ENCODE measurements around the gene ADH4.

Gene ADH4

GRCh38 chr4:99154658-99155342 is 10.7 kb upstream of the ADH4 start:
- no peak for TF ChIP-seq CTCF (IDR thresholded peaks at IDR 0.05; ENCODE audit: insufficient read depth, missing control alignments)
- FAIRE-seq (no peak), DNase-seq (ENCODE audit: insufficient read length, low spot score) (no peak)

GRCh38 chr4:99151995-99152394 is 7.9 kb upstream of the ADH4 start:
- FAIRE-seq (no peak), DNase-seq (ENCODE audit: insufficient read length, low spot score) (no peak)
- no peak for TF ChIP-seq CTCF (IDR thresholded peaks at IDR 0.05; ENCODE audit: insufficient read depth, missing control alignments)

- DNase-seq (ENCODE audit: insufficient read length, low spot score): no peak
- no peak for TF ChIP-seq CTCF (IDR thresholded peaks at IDR 0.05; ENCODE audit: insufficient read depth, missing control alignments)
- no peak for FAIRE-seq
Measured at GRCh38 chr4:99151452-99151851, 7.4 kb upstream of the ADH4 start.

- FAIRE-seq (no peak), DNase-seq (ENCODE audit: insufficient read length, low spot score) (no peak)
- TF ChIP-seq CTCF (IDR thresholded peaks at IDR 0.05; ENCODE audit: insufficient read depth, missing control alignments): no peak
Measured at GRCh38 chr4:99149426-99150019, 5.4 kb upstream of the ADH4 start.

GRCh38 chr4:99148550-99148949 is 4.5 kb upstream of the ADH4 start:
- DNase-seq (ENCODE audit: insufficient read length, low spot score): no peak
- FAIRE-seq: no peak
- TF ChIP-seq CTCF (IDR thresholded peaks at IDR 0.05; ENCODE audit: insufficient read depth, missing control alignments): no peak

GRCh38 chr4:99144587-99144986 is 490 bp upstream of the ADH4 start:
- DNase-seq (ENCODE audit: insufficient read length, low spot score) (no peak), FAIRE-seq (no peak)
- TF ChIP-seq CTCF (IDR thresholded peaks at IDR 0.05; ENCODE audit: insufficient read depth, missing control alignments): no peak

GRCh38 chr4:99136329-99136728 is 7.8 kb downstream of the ADH4 start:
- no peak for DNase-seq (ENCODE audit: insufficient read length, low spot score)
- no peak for FAIRE-seq
- TF ChIP-seq CTCF (IDR thresholded peaks at IDR 0.05; ENCODE audit: insufficient read depth, missing control alignments): no peak

Measured in D721Med (cell line).